ENCODE results near the gene TENM4.

DNA sequence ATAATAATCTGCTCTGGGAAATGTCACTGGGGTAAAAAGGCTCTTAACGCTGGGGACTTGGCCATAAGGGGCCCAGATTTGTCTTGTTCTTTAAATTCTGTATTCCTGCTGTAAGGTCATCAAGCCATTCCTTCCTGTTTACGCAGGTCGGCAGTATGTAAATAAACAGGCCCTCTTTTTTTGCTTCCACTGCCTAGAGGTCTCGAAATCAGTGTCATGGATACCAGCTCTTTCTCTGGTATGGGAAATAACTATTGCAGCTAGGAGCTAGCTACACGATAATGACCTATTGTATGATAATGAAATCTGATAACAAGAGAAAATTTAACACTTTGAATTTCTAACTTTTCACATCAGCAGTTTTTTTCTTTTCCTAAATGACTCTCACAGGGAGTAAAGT is 657.0 kb downstream of the TENM4 start:
- TF ChIP-seq, protein P1, sequence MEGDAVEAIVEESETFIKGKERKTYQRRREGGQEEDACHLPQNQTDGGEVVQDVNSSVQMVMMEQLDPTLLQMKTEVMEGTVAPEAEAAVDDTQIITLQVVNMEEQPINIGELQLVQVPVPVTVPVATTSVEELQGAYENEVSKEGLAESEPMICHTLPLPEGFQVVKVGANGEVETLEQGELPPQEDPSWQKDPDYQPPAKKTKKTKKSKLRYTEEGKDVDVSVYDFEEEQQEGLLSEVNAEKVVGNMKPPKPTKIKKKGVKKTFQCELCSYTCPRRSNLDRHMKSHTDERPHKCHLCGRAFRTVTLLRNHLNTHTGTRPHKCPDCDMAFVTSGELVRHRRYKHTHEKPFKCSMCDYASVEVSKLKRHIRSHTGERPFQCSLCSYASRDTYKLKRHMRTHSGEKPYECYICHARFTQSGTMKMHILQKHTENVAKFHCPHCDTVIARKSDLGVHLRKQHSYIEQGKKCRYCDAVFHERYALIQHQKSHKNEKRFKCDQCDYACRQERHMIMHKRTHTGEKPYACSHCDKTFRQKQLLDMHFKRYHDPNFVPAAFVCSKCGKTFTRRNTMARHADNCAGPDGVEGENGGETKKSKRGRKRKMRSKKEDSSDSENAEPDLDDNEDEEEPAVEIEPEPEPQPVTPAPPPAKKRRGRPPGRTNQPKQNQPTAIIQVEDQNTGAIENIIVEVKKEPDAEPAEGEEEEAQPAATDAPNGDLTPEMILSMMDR (IDR thresholded peaks at IDR 0.05), result no peak
- TF ChIP-seq POLR2A (IDR thresholded peaks at IDR 0.05), result no peak
